Midbrain (tissue), 1 donor: ENCODE measurements around the gene MYBL2.
A peak's percentile ranks its signal among the peaks of the same experiment; 100 is the strongest.

Source experiments
- DNase-seq: peaks from one replicate; lab custom pipeline; 2025; lab: John Stamatoyannopoulos, UW

MYBL2 gene

DNA sequence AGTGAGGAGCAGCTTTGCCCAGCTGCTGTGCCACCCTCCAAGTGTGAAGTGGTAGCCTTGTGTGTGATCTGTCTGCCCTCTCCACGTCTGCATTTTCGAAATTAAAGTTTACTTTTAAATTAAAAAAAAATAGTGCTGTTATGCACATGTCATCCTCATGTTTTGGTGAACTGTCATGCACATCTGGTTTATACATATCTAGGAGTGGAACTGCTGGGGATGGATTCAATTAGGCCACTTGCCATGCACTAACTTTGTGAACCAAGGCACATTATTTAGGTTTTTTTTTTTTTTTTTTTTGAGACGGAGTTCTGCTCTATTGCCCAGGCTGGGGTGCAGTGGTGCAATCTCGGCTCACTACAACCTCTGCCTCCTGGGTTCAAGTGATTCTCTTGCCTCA lies 56.3 kb downstream of the MYBL2 start:
- no peak for DNase-seq

DNA sequence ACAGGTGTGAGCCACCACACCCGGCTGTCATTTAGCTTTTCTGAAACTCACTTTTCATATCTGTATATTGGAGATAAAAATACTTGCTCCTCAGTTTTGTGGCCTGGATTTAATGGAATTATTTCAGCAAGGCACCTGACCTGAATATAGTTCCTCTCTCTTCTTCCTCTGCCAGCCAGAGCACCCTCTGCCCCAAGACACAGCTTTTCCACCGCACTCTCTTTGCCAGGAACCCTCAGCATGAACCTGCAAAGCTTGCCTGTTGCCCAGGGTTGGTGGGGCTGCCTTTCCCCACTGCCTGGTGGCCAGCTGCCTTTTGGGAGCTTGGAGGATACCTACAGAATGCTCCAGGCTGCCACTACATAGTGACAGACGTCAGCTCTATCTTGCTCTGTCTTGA lies 56.8 kb downstream of the MYBL2 start:
- DNase-seq: no peak

DNA sequence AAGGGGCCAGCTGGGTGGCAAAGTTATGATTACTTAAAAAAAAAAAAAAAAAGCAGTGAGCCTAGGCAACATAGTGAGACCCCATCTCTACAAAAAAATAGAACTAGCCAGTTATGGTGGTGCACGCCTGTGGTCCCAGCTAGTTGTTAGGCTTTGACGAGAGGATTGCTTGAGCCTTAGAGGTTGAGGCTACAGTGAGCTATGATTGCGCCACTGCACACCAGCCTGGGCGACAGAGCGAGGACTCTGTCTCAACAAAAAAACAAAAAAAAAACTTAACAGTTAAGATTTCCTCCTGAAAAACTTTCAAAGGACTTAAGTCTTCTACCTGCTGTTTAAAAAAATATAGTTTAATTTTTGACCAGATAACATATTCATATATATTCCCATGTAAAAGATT lies 57.5 kb downstream of the MYBL2 start:
- no peak for DNase-seq

DNA sequence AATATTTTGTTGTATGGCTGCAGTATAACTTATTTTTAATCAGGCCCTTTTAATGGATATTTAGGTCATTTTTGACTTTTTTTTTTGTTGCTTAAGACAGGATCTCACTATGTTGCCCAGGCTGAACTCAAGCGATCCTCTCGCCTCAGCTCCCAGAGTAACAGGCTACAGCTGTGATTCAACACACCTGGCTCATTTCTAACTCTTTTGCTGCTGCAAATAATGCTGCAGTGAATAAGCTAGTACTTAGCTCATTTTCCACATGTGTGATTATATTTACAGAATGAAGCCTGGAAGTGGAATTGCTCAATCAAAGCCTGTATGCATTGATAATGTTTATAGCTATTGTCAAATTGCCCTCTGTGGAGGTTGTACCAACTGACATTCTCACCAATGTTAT lies 58.8 kb downstream of the MYBL2 start:
- DNase-seq: no peak

DNA sequence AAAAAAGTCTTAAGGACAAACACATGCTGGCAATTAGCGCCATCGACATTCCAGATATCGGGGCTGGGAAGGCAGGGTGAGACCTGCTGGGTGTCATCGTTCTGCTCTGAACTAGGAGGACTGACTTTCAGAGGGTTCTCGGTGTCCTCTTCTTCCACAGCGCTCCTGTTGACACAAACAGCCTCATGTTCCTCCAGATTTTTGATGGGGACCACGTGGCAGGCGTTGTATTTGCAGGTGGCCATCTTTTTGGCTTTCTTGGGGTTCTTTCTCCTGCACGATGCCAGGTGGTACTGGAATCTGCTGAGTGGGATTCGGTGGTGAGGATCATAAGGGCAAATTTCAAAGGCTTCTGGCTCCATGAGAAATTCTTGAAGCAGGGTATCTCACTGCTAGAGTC lies 59.4 kb downstream of the MYBL2 start:
- no peak for DNase-seq

DNA sequence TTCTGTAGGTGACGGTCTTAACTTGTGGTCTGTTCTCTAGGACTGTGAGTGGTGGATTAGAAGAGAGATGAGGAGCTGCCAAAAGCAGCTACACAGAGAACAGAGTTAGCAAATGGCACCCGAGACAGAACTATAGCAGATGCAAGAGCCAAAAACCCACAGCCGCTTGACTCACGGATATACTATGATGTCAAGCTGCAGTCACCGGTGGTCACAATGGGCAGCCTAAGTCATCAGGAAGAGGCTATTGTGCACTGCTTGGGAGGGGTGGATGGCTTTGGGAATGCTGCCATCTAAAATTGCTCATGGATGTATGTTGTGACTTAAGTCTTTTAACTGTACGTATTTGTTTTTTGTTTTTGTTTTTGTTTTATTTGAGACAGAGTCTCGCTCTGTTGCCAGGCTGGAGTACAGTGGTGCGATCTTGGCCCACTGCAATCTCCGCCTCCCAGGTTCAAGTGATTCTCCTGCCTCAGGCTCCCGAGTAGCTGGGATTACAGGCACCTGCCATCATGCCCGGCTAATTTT lies 60.0 kb downstream of the MYBL2 start, which contains the start of gene GTSF1L:
GTSF1L (minus strand) TSS at position 192 of the 528 bp plus-strand sequence. CDS start 308 bp downstream, outside the sequence.
- DNase-seq: no peak

DNA sequence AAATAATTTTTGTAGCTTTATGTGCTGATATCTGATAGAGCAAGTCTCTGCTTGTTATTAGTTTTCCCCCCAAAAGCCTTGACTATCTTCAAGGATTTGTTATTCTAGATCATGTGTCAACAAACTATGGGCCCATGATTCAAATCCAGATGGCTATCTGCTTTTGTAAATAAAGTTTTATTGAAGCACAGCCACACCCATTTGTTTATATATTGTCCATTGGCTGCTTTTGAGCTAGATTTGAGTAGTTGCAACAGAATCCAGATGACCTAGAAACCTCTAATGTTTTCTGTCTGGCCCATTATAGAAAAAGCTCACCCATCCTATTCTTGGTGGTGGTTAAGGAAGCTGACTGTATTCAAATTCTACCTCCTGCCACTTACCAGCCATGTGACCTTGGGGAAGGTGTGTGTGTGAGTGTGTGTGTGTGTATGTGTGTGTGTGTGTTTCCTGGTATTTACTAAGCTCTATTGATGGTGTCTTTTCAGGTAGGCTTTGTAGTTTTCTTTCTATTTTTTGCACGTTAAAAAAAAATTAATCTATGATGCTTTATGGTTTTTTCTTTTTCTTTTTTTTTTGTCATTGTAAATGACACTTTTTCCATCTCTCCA lies 61.2 kb downstream of the MYBL2 start:
- no peak for DNase-seq

DNA sequence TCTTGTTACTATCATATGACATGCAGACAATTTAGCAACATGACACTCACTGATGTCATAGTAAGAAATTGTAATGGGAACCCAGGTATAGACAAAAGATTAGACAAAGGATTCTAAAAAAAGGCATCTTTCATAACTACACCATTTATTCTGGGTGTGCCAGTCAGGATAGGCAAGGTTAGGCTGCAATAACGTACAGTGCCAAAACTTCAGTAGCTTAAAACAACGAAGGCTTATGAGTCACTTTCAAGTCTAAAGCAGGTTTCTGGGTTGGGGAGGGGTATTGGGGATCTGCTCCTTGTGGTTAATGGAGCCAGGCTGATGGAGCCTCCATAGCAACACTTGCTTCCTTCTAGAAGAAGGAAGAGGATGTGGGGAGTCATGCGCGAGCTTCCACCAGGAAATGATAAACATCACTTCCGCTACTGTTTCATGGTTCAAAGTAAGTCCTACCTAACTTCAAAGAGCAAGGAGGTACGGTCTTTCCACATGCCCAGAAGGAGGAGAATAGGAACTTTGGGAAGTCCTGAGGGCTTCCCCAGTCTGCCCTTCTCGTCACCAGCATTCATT lies 61.9 kb downstream of the MYBL2 start:
- DNase-seq: no peak

DNA sequence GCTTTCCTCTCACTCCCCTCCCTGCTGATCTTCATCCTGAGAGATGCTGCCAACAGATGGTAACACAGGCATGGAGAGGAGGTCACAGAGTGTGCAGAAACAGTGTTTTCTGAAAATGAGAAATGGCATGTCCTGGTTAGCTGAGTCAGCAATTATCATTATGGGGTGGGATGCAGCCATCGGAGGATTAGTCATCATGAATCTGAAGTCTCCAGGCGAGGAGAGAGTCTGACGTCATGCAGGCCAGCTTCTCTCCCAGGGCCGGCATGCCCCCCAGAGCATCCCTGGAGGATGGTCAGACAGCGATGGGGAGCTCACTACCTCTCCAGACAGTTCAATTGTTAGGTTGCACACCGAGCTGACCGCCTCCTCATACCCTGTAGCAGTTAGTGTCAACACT lies 64.6 kb downstream of the MYBL2 start:
- DNase-seq: no peak

DNA sequence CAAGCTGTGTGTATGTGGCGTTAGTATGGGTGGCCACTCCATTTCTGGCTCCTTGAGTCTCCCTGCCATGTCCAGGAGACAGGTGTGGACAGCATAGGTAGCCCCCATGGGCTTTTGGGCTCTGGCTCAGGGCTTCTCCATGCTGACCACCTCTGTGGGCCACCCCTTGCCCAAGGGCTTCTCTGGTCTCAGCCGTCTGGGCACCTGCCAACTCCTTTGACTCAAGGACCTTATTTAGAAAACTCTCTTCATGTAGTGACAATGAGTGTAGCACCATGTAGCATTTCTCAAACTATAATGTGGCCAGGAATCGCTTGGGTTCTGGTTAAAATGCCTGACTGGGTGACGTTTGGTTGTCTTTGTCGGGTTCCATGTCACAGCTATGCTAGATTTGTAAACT lies 65.0 kb downstream of the MYBL2 start:
- no peak for DNase-seq

DNA sequence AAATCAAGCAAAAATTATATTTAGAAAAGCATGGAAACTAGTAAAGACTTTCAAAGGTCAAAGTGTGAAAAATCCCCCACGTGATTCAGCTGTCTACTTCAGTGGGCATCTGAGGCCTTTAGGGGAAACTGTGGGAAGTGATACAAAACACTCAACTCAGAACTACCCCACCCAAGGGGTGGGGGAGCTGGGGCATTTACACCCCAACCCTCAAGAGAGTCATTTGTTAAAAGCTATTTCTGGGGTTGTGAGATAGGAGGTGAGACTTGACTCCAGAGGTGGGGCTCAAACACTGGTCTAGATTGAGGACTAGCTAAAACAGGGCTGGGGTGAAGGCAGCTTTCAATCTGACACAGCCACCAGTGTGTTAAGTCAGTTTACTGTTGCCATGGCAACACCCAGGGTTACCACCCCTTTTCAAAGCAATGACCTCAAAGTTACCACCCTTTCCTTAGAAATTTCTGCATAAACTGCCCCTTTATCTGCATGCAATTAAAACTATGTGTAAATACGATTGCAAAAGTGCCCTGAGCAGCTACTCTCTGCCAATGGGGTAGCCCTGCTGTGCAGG lies 69.8 kb downstream of the MYBL2 start:
- DNase-seq: no peak

DNA sequence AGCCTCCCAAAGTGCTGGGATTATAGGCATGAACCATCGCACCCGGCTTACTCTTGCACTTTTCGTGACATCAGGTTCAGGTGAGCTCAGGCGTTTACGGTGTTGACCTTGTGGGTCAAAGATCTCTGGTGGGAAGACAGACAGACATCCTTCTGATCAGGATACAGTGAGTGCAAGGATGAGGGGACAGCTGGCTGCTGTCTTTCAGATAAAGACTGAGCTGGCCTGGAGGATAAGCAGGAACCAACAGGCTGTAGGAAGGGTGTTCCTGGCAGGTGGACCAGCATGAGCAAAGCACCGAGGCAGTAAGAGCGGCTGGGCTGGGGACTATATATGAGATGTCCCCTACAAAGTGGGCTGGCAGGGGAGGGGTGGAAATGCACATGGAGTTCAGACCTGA lies 71.0 kb downstream of the MYBL2 start:
- DNase-seq: no peak

DNA sequence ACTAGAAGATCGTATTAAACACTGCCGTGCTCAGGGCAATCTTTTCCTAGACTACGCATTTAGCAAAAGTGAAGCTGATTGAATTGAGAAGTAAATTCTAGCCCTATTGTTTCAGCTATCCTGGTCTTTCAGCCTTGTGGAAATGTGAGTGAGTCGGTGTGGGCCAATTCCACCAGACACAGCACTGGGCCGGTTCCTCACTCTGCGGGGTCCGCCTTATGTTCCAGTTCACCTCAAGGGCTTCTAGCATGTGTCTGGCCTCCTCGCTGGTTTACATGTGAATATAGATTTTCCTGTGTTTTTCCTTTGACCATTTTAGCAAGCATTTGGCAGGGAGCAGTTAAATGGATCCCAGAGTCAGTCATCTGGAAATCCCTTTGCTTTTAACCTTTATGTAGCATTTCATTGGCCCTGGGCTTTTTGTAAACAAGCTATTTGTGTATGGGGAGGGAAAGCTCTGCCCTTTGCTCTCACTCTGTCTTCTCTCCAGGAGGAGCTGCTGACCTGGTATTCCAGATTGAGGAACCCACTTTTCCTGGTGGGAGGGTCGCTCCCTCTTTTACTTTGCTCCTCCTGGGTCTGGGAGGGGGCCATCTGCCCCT lies 72.3 kb downstream of the MYBL2 start:
- DNase-seq: no peak

DNA sequence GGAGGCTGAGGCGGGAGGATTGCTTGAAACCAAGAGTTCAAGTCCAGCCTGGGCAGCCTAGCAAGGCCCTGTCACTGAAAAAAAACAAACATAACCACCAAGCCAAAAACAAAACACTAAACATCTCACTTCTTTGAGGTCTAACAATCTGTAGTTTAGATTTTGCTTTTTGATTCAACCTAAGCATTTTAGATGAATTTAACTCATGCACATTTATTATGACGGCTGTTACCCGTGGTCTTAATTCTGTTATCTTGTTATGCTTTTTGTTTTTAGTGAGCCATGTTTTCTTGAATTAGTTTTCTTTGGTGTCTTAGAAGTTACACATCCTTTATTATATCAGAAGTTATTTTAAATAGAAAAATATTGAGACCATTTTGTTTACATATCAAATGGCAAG lies 73.7 kb downstream of the MYBL2 start:
- no peak for DNase-seq

DNA sequence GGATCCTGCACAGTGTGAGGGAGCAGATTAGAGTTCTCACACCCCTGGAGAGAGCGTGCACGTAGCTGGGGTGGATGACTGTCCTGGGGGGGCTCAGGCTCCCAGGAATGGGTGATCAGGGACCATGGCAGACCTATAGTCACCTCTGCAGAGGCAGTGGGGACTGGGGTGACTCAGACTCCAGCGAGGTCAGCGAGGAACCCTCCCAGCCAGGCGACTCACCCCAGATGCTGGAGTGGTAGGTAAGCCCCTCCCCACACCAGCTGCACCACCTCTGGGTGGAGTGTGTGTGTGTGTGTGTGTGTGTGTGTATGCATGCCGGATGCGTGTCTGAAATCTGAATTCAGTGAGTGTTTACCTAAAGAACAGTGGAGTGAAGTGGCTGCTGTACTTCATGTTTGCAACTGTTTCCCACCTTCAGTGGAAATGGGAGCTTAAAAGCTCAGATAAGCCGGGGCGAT lies 77.3 kb downstream of the MYBL2 start:
- DNase-seq: no peak

DNA sequence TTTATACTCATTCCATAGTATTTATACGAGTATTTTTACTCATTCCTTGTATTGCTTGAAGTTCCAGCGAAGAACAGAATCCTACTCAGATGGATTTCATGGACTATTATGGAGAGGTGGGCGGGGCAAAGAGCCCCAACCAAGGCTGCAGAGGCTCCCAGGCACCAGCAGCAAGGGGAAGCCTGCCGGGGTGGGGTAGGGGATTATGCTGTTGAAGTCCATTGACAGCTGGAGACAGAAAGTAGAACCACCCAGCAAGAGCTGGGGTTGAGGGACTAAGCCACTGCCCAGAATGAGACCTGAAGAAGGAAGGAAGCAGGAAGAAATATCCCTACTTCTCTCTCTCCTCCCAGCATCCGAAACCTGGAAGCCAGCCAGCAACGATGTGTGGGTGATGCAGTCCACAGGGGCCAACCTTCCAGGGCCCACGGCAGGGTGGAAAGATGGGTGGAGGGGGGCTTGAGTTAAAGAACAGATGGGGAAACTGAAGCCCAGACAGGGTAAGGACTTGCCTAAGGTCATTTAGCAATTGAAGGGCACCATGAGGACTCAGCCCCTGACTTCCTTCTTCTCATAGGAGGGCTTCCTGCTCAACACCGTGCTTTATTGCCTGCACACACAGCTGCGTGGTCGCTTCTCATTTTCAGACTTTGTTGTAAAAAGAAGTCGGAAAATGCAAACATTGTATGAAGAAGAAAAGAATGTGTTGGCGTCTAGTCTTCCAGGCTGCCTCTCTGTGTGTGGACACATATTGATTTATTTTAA lies 78.2 kb downstream of the MYBL2 start:
- no peak for DNase-seq

DNA sequence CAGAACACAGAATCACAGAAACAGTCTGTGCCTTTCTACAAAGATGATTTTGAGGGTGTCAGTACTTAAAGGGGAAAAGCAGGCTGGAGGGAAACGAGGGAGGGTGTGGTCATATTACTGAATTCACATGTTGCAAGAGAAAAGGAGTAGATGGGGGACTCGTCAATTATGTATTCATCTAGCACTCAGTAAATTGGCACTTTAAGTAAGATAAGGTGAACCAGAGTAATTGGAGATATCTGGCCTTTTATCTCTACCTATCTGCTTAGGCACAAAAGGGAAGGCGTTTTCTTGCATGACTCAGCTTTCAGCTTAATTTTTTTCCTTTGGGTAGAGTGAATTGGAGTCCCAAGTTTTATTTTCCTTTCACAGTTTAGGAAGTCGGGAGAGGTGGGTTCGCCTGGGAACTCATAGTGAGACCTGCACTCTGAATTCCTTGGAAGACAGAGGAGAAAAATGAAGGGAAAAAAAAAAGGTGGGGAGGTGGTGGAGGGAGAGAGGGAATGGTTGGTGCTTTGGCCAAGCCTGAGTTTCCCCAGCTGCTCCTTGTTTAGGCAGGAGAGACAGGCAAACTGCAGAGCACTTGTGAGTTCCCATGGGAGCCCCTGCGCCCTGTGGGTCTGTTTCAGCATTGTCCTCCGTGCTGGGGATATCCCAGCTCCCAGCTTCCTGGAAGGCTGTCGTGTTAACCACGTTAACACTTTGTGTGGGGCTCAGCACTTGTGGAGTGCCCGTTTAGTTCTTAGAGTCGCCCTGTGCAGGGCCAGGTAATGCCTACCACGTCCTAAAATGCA lies 79.6 kb downstream of the MYBL2 start:
- DNase-seq: no peak

DNA sequence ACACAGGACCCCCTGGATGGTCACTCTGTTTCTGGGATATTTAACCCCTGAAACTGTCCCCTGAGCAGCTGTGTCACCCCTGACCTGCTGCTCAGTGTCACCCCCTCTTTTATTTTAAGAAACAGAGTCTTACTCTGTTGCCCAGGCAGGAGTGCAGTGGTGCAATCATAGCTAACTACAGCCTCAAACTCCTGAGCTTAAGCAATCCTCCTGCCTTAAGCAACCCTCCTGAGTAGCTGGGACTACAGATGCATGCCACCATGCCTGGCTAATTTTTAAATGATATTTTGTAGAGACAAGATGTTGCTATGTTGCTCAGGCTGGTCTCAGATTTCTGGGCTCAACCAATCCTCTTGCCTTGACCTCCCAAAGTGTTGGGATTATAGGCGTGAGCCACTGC lies 81.4 kb downstream of the MYBL2 start:
- DNase-seq: no peak

DNA sequence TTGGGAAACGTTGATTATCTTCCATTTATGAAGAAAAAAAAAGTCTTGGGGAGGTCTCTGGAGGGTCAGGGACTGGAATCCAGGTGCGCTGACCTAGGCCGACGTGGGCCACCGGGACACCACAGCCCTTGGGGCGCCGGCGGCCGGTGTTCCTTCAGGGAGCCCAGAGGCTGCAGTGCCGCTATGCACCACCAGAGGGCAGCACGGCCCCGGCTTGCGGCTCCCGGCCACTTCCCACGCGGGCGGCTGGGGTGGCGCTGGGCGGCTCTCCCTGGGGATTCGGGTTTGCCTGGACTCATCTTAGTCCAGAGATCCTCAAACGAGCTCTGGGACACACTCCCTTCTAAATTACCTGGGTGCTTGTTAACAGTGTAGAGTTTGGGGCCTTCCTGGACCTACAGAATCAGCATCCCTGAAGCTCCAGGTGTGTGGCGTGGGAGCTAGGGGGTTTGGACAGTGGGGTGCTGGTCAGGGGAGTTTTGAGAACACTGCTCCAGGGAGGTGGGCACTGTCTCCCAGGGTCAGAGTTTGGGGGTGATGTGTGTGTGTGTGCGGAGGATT lies 82.9 kb downstream of the MYBL2 start:
- peak; percentile 69 for DNase-seq

DNA sequence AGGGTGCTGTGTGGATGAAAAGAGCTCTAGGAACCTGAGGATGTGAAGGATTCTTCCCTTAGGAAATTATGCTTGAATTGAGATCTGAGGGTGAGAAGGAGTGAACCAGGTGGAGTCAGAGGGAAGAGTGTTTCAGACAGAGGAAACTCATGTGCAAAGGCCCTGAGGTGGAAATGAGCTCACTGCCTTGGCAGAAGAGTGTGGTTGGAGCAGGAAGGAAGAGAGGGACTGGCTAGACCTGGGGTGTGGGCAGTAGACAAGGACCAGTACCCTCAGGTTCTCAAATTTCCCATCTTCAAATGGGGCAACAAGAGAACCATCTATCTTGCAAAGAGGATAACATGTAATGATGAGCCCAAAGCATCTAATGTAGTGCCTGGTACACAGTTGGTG lies 83.9 kb downstream of the MYBL2 start:
- DNase-seq: no peak
